Liver (tissue), 3 donors: ENCODE measurements around the gene BRD2.

ENCODE experiments used
- FOXA1 ChIP-seq: IDR thresholded peaks from 2 replicates; pipeline ENCODE4 v1.6.1; 2016; ENCODE audit warnings: antibody characterized with exemption
- GABPA ChIP-seq, 2 donors: IDR thresholded peaks in 1 of 2; conservative IDR thresholded peaks in 1 of 2; 2 replicates each; pipeline ENCODE4 v1.6.1; 2016; ENCODE audit warnings: antibody characterized with exemption in 2 of 2, mild to moderate bottlenecking in 1 of 2, moderate library complexity in 1 of 2
- HNF4G ChIP-seq: IDR thresholded peaks from 2 replicates; pipeline ENCODE4 v1.6.1; 2016; ENCODE audit warnings: antibody characterized with exemption
- JUND ChIP-seq, 2 donors: IDR thresholded peaks; 2 replicates each; pipeline ENCODE4 v1.6.1; 2016; ENCODE audit warnings: antibody characterized with exemption in 2 of 2
- TF ChIP-seq, protein P1 (sequence below): fragments of 150-350 bp; IDR thresholded peaks from 2 replicates; pipeline ENCODE4 v1.5.1; 2017; ENCODE audit warnings: improper control_type of control experiment, low read depth, low read length; ENCODE audit not compliant: missing input control
- TF ChIP-seq, protein P2 (sequence below): IDR thresholded peaks from 2 replicates; pipeline ENCODE4 v1.6.1; 2016; ENCODE audit warnings: antibody characterized with exemption
- TF ChIP-seq, protein P3 (sequence below): IDR thresholded peaks from 2 replicates; pipeline ENCODE4 v1.6.1; 2016; ENCODE audit warnings: antibody characterized with exemption
- TF ChIP-seq, protein P4 (sequence below): IDR thresholded peaks from 2 replicates; pipeline ENCODE4 v1.6.1; 2016; ENCODE audit warnings: antibody characterized with exemption, mild to moderate bottlenecking
- donor health status: healthy.
- donor health status: healthy.

DNA sequence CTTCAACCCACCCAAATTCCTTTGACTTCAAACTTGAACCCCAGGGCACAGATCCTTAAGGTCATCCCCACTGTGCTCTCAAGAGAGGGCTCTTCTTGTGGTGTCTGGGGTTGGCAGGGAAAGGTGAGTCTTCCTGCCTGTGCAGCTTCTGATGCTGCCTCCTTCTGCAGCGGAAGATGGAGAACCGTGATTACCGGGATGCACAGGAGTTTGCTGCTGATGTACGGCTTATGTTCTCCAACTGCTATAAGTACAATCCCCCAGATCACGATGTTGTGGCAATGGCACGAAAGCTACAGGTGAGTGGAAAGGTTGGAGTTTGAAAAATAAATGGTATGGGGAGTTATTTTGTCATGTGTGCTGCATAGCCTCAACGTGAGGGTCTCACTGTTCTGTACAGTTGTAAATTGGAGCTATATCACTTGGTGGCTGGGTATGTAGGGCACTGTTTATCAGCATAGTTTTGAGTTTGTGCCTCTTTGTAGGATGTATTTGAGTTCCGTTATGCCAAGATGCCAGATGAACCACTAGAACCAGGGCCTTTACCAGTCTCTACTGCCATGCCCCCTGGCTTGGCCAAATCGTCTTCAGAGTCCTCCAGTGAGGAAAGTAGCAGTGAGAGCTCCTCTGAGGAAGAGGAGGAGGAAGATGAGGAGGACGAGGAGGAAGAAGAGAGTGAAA is 9.0 kb downstream of the BRD2 start:
- TF ChIP-seq, protein P1, sequence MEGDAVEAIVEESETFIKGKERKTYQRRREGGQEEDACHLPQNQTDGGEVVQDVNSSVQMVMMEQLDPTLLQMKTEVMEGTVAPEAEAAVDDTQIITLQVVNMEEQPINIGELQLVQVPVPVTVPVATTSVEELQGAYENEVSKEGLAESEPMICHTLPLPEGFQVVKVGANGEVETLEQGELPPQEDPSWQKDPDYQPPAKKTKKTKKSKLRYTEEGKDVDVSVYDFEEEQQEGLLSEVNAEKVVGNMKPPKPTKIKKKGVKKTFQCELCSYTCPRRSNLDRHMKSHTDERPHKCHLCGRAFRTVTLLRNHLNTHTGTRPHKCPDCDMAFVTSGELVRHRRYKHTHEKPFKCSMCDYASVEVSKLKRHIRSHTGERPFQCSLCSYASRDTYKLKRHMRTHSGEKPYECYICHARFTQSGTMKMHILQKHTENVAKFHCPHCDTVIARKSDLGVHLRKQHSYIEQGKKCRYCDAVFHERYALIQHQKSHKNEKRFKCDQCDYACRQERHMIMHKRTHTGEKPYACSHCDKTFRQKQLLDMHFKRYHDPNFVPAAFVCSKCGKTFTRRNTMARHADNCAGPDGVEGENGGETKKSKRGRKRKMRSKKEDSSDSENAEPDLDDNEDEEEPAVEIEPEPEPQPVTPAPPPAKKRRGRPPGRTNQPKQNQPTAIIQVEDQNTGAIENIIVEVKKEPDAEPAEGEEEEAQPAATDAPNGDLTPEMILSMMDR = no peak
- TF ChIP-seq, protein P2, sequence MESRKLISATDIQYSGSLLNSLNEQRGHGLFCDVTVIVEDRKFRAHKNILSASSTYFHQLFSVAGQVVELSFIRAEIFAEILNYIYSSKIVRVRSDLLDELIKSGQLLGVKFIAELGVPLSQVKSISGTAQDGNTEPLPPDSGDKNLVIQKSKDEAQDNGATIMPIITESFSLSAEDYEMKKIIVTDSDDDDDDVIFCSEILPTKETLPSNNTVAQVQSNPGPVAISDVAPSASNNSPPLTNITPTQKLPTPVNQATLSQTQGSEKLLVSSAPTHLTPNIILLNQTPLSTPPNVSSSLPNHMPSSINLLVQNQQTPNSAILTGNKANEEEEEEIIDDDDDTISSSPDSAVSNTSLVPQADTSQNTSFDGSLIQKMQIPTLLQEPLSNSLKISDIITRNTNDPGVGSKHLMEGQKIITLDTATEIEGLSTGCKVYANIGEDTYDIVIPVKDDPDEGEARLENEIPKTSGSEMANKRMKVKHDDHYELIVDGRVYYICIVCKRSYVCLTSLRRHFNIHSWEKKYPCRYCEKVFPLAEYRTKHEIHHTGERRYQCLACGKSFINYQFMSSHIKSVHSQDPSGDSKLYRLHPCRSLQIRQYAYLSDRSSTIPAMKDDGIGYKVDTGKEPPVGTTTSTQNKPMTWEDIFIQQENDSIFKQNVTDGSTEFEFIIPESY = no peak
- TF ChIP-seq, protein P3, sequence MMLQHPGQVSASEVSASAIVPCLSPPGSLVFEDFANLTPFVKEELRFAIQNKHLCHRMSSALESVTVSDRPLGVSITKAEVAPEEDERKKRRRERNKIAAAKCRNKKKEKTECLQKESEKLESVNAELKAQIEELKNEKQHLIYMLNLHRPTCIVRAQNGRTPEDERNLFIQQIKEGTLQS = no peak
- TF ChIP-seq HNF4G = no peak
- no peak for TF ChIP-seq JUND (IDR thresholded peaks at IDR 0.05)
- TF ChIP-seq GABPA (IDR thresholded peaks at IDR 0.05 in 1 of 2, conservative IDR thresholded peaks at IDR 0.05 in 1 of 2) = no peak
- TF ChIP-seq, protein P4, sequence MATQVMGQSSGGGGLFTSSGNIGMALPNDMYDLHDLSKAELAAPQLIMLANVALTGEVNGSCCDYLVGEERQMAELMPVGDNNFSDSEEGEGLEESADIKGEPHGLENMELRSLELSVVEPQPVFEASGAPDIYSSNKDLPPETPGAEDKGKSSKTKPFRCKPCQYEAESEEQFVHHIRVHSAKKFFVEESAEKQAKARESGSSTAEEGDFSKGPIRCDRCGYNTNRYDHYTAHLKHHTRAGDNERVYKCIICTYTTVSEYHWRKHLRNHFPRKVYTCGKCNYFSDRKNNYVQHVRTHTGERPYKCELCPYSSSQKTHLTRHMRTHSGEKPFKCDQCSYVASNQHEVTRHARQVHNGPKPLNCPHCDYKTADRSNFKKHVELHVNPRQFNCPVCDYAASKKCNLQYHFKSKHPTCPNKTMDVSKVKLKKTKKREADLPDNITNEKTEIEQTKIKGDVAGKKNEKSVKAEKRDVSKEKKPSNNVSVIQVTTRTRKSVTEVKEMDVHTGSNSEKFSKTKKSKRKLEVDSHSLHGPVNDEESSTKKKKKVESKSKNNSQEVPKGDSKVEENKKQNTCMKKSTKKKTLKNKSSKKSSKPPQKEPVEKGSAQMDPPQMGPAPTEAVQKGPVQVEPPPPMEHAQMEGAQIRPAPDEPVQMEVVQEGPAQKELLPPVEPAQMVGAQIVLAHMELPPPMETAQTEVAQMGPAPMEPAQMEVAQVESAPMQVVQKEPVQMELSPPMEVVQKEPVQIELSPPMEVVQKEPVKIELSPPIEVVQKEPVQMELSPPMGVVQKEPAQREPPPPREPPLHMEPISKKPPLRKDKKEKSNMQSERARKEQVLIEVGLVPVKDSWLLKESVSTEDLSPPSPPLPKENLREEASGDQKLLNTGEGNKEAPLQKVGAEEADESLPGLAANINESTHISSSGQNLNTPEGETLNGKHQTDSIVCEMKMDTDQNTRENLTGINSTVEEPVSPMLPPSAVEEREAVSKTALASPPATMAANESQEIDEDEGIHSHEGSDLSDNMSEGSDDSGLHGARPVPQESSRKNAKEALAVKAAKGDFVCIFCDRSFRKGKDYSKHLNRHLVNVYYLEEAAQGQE = no peak
- TF ChIP-seq FOXA1 = no peak
